ENCODE results near the gene RAB33B.

DNA sequence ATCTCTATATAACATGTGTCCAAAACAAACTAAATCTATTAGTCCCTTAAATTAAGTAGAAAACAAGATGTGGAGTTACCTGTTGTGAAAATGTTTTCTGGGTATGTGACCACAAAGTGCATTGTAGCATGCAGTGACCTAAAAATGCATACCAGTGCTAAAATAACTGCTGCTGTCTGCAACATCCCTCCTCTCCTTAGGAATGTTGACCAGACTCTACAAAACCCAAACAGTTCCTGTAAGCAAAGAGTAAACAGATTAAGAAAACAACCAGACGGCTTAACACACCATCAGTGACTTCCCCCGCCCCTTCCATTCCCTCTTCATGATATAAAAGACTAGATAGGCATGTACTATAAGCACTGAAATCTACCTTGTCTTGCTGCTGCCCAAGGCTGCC is 15.8 kb upstream of the RAB33B start:
- no peak for TF ChIP-seq EP300 (IDR thresholded peaks at IDR 0.05)
- TF ChIP-seq, protein P1, sequence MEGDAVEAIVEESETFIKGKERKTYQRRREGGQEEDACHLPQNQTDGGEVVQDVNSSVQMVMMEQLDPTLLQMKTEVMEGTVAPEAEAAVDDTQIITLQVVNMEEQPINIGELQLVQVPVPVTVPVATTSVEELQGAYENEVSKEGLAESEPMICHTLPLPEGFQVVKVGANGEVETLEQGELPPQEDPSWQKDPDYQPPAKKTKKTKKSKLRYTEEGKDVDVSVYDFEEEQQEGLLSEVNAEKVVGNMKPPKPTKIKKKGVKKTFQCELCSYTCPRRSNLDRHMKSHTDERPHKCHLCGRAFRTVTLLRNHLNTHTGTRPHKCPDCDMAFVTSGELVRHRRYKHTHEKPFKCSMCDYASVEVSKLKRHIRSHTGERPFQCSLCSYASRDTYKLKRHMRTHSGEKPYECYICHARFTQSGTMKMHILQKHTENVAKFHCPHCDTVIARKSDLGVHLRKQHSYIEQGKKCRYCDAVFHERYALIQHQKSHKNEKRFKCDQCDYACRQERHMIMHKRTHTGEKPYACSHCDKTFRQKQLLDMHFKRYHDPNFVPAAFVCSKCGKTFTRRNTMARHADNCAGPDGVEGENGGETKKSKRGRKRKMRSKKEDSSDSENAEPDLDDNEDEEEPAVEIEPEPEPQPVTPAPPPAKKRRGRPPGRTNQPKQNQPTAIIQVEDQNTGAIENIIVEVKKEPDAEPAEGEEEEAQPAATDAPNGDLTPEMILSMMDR (IDR thresholded peaks at IDR 0.05): no peak
- TF ChIP-seq POLR2A (IDR thresholded peaks at IDR 0.05): no peak
